ENCODE data around the gene NTRK3. TPM values are rescaled to one million over a fixed set of nuclear protein-coding genes. Genes with fewer than 3 reads are reported as not detected.
"Not testable (repeated sequence)": the region's sequence is repeated elsewhere in the genome, so short reads cannot be mapped to it uniquely, and the experiment has no call there.

NTRK3 gene
- total and polyA plus RNA-seq, 2 donors (not counting 3 experiments of a cell fraction or from before 2014, with no cell fraction given): not detected

- ChIA-PET CTCF (no interaction called here), POLR2A (no interaction called here)
- Histone ChIP-seq H3K36me3 (ENCODE audit: control insufficient read depth in 2 of 2, extremely low read depth in 1 of 2, insufficient read depth in 2 of 2, low read length in 2 of 2) (no peaks in the 10 kb centered on the region), H3K4me2 (ENCODE audit: insufficient read depth, low read length) (no peak overlapping the region), H3K27ac (ENCODE audit: insufficient read depth, low read depth, low read length) (no peak overlapping the region), H3K4me3 (replicated peaks in 1 of 3; ENCODE audit: insufficient read depth in 1 of 3, low read depth in 1 of 3, low read length in 3 of 3) (no peak overlapping the region), H3K9ac (replicated peaks; ENCODE audit: extremely low read depth, insufficient read depth, low read length) (no peak overlapping the region), H3K9me1 (replicated peaks; ENCODE audit: control insufficient read depth, extremely low read depth, insufficient read depth, low read length) (no peaks in the 10 kb centered on the region), H4K20me1 (replicated peaks; ENCODE audit: control insufficient read depth, extremely low read depth, insufficient read depth, low read length) (no peaks in the 10 kb centered on the region), H3K9me3 (replicated peaks; ENCODE audit: control insufficient read depth, insufficient read depth, low read length) (peaks cover 4% of the 10 kb centered on the region), H3K4me1 (ENCODE audit: control insufficient read depth, extremely low read depth, insufficient read depth, low read length) (no peaks in the 10 kb centered on the region), H3K79me2 (ENCODE audit: control insufficient read depth, insufficient read depth, low read length) (no peaks in the 10 kb centered on the region), H3K27me3 (ENCODE audit: control insufficient read depth in 2 of 2, insufficient read depth in 2 of 2, low read length in 2 of 2) (no peaks in the 10 kb centered on the region), H2AFZ (ENCODE audit: low read depth, low read length) (no peak overlapping the region)
- DNase-seq (ENCODE audit: low read depth, low spot score): no peak
- no peak for TF ChIP-seq GATA2 (IDR thresholded peaks at IDR 0.05; ENCODE audit: insufficient read depth, insufficient read length, low read depth, low read length)
- TF ChIP-seq POLR2AphosphoS5 (IDR thresholded peaks at IDR 0.05; ENCODE audit: insufficient read depth, low read depth, low read length): no peak
- TF ChIP-seq MYC (IDR thresholded peaks at IDR 0.05; ENCODE audit: low read depth, low read length): no peak
- TF ChIP-seq CTCF (IDR thresholded peaks at IDR 0.05; ENCODE audit: extremely low read depth in 1 of 2, insufficient read depth in 1 of 2, low read depth in 1 of 2, low read length in 2 of 2): no peak
- no peak for TF ChIP-seq POLR2A (IDR thresholded peaks at IDR 0.05; ENCODE audit: low read depth, low read length)
- no peak for TF ChIP-seq MAX (IDR thresholded peaks at IDR 0.05; ENCODE audit: insufficient read depth, insufficient read length)
- no peak for TF ChIP-seq EZH2 (IDR thresholded peaks at IDR 0.05; ENCODE audit: borderline replicate concordance, low read depth, low read length, severe bottlenecking)
- no peak for TF ChIP-seq JUN (IDR thresholded peaks at IDR 0.05; ENCODE audit: borderline replicate concordance, insufficient read depth, insufficient read length, low read depth)
- no peak for FAIRE-seq
- dilution Hi-C loops (cut with MboI; ENCODE audit: extremely low pct_ligation_motif_present, low sequenced_read_pairs): no loop called here
- no TSS peak for BruUV-seq (replicated peaks)
- intact Hi-C loops (cut with micrococcal nuclease): no loop called here
Measured at GRCh38 chr15:87841426-87841998, 415.0 kb downstream of the NTRK3 start.

- H3K9ac ChIP-seq (replicated peaks; ENCODE audit: extremely low read depth, insufficient read depth, low read length); H2AFZ ChIP-seq (ENCODE audit: low read depth, low read length); H3K27me3 ChIP-seq (ENCODE audit: control insufficient read depth in 2 of 2, insufficient read depth in 2 of 2, low read length in 2 of 2); DNase-seq (ENCODE audit: low read depth, low spot score); H3K79me2 ChIP-seq (ENCODE audit: control insufficient read depth, insufficient read depth, low read length); CTCF ChIA-PET; H3K36me3 ChIP-seq (ENCODE audit: control insufficient read depth in 2 of 2, extremely low read depth in 1 of 2, insufficient read depth in 2 of 2, low read length in 2 of 2); H3K4me2 ChIP-seq (ENCODE audit: insufficient read depth, low read length); POLR2A ChIA-PET; dilution Hi-C loops (cut with MboI; ENCODE audit: extremely low pct_ligation_motif_present, low sequenced_read_pairs); BruUV-seq (replicated peaks); H3K4me3 ChIP-seq (replicated peaks in 1 of 3; ENCODE audit: insufficient read depth in 1 of 3, low read depth in 1 of 3, low read length in 3 of 3); H3K9me1 ChIP-seq (replicated peaks; ENCODE audit: control insufficient read depth, extremely low read depth, insufficient read depth, low read length); H4K20me1 ChIP-seq (replicated peaks; ENCODE audit: control insufficient read depth, extremely low read depth, insufficient read depth, low read length); FAIRE-seq; H3K9me3 ChIP-seq (replicated peaks; ENCODE audit: control insufficient read depth, insufficient read depth, low read length); H3K4me1 ChIP-seq (ENCODE audit: control insufficient read depth, extremely low read depth, insufficient read depth, low read length); intact Hi-C loops (cut with micrococcal nuclease); H3K27ac ChIP-seq (ENCODE audit: insufficient read depth, low read depth, low read length): not testable (repeated sequence)
Measured at GRCh38 chr15:87835830-87836229, 420.7 kb downstream of the NTRK3 start.

- H3K79me2 ChIP-seq (ENCODE audit: control insufficient read depth, insufficient read depth, low read length); H3K9me1 ChIP-seq (replicated peaks; ENCODE audit: control insufficient read depth, extremely low read depth, insufficient read depth, low read length); H4K20me1 ChIP-seq (replicated peaks; ENCODE audit: control insufficient read depth, extremely low read depth, insufficient read depth, low read length); H3K9me3 ChIP-seq (replicated peaks; ENCODE audit: control insufficient read depth, insufficient read depth, low read length); intact Hi-C loops (cut with micrococcal nuclease); H2AFZ ChIP-seq (ENCODE audit: low read depth, low read length); FAIRE-seq; H3K4me1 ChIP-seq (ENCODE audit: control insufficient read depth, extremely low read depth, insufficient read depth, low read length); dilution Hi-C loops (cut with MboI; ENCODE audit: extremely low pct_ligation_motif_present, low sequenced_read_pairs); POLR2A ChIA-PET; BruUV-seq (replicated peaks); CTCF ChIA-PET; H3K4me2 ChIP-seq (ENCODE audit: insufficient read depth, low read length); H3K27ac ChIP-seq (ENCODE audit: insufficient read depth, low read depth, low read length); DNase-seq (ENCODE audit: low read depth, low spot score); H3K36me3 ChIP-seq (ENCODE audit: control insufficient read depth in 2 of 2, extremely low read depth in 1 of 2, insufficient read depth in 2 of 2, low read length in 2 of 2); H3K4me3 ChIP-seq (replicated peaks in 1 of 3; ENCODE audit: insufficient read depth in 1 of 3, low read depth in 1 of 3, low read length in 3 of 3); H3K9ac ChIP-seq (replicated peaks; ENCODE audit: extremely low read depth, insufficient read depth, low read length); H3K27me3 ChIP-seq (ENCODE audit: control insufficient read depth in 2 of 2, insufficient read depth in 2 of 2, low read length in 2 of 2): not testable (repeated sequence)
Measured at GRCh38 chr15:87833333-87833732, 423.2 kb downstream of the NTRK3 start.

All from endothelial cell of umbilical vein (primary cell).